Measurements from ENCODE around the gene ITPR2. TPM values are rescaled to one million over a fixed set of nuclear protein-coding genes. Genes with fewer than 3 reads are reported as not detected.

The ITPR2 gene
- total RNA-seq, 3 donors from 2014 or later, result 33.3 to 60.8 (median 54.0) TPM

DNA sequence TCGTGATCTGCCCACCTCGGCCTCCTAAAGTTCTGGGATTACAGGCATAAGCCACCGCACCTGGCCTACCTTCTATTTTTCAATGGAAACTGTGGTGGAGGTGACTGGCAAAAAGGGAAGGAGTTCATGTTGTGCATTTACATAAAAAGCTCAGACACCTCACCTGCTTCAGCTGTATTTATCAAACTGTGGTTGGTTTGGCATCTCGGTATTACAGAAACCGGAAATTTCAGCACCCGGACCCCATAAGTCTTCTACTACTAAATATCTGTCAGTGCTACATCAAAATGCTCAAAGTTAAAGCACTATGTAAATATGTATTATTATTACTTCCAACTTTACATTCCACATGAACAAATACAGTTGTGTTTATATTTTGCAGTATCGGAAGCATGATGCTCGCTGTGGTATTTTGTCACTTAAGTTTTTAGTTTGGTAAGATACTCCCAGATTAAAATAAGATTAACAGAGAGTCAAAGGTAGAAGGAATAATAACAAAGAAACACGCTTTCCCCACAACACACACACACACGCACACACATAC lies 95.4 kb downstream of the ITPR2 start:
- H3K4me3 ChIP-seq, result no peak overlapping the region
- DNase-seq, result no peak
- no peak for ATAC-seq
- H3K4me1 ChIP-seq (ENCODE audit: low read depth), result no peaks in the 10 kb centered on the region
- no peaks in the 10 kb centered on the region for H3K9me3 ChIP-seq
- no peaks in the 10 kb centered on the region for H3K36me3 ChIP-seq (ENCODE audit: low read depth)
- intact Hi-C loops (cut with DNase I, micrococcal nuclease), result no loop called here
- TF ChIP-seq, protein P1, sequence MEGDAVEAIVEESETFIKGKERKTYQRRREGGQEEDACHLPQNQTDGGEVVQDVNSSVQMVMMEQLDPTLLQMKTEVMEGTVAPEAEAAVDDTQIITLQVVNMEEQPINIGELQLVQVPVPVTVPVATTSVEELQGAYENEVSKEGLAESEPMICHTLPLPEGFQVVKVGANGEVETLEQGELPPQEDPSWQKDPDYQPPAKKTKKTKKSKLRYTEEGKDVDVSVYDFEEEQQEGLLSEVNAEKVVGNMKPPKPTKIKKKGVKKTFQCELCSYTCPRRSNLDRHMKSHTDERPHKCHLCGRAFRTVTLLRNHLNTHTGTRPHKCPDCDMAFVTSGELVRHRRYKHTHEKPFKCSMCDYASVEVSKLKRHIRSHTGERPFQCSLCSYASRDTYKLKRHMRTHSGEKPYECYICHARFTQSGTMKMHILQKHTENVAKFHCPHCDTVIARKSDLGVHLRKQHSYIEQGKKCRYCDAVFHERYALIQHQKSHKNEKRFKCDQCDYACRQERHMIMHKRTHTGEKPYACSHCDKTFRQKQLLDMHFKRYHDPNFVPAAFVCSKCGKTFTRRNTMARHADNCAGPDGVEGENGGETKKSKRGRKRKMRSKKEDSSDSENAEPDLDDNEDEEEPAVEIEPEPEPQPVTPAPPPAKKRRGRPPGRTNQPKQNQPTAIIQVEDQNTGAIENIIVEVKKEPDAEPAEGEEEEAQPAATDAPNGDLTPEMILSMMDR (IDR thresholded peaks at IDR 0.05), result no peak

GRCh38 chr12:26736563-26737486 lies 96.2 kb downstream of the ITPR2 start:
- Histone ChIP-seq H3K36me3 (ENCODE audit: low read depth) (no peaks in the 10 kb centered on the region), H3K9me3 (no peaks in the 10 kb centered on the region), H3K4me1 (ENCODE audit: low read depth) (no peaks in the 10 kb centered on the region), H3K4me3 (no peak overlapping the region)
- TF ChIP-seq, protein P1 (IDR thresholded peaks at IDR 0.05), result no peak
- DNase-seq, result no peak
- no peak for ATAC-seq
- intact Hi-C loops (cut with DNase I, micrococcal nuclease), result no loop called here

GRCh38 chr12:26735249-26735639 lies 97.8 kb downstream of the ITPR2 start:
- no peak for DNase-seq
- Histone ChIP-seq H3K9me3 (no peaks in the 10 kb centered on the region), H3K36me3 (ENCODE audit: low read depth) (no peaks in the 10 kb centered on the region), H3K4me1 (ENCODE audit: low read depth) (no peaks in the 10 kb centered on the region), H3K4me3 (no peak overlapping the region)
- intact Hi-C loops (cut with DNase I, micrococcal nuclease), result no loop called here
- no peak for ATAC-seq
- TF ChIP-seq, protein P1 (IDR thresholded peaks at IDR 0.05), result no peak

- ATAC-seq (no peak), DNase-seq (no peak)
- TF ChIP-seq, protein P1 (IDR thresholded peaks at IDR 0.05), result no peak
- H3K9me3 ChIP-seq, result no peaks in the 10 kb centered on the region
- H3K4me3 ChIP-seq, result no peak overlapping the region
- intact Hi-C loops (cut with DNase I, micrococcal nuclease), result no loop called here
- H3K4me1 ChIP-seq (ENCODE audit: low read depth), result no peaks in the 10 kb centered on the region
- no peaks in the 10 kb centered on the region for H3K36me3 ChIP-seq (ENCODE audit: low read depth)
Measured at GRCh38 chr12:26734510-26735248, 98.3 kb downstream of the ITPR2 start.

DNA sequence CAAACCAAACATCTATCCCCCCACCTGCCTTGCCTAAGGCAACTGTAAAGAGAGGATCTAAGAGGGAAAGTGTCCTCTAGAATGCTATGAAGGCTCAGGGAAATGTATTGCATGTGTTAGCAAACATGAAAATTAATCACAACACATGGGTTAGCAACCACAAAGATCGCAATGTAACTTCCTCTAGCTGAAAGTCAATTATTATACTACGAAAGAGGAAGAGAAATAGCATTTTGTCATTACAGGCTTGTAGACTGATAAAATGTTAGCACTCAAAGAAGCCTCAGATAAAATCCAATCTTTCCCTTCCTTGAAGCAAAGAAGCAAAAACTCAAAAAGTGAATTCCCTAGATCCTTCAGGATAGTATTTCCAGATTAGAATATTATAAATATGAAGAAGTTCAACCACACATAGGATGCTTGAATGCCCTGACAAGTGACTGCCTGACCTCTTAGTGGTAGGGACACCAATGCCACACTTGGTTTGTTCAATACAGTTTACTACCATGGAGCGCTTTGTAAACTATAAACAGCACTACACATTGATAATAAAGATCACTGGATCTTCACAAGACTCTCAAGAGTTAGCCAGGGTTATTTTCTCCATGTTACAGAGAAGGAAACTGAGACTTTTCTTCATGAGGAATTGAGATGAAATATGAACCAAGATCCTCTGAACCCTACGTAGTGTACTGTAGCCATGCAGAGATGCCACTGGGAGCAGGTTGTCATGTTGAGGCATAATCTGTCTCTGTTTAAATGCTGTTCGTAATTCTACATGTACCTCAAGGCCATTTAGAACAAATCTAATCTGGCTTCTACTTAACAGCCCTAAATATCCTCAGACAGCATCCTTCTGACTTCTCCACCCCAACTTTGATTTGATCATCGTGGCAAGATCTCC lies 100.7 kb downstream of the ITPR2 start:
- DNase-seq, result no peak
- Histone ChIP-seq H3K4me3 (no peak overlapping the region), H3K36me3 (ENCODE audit: low read depth) (no peaks in the 10 kb centered on the region), H3K9me3 (no peaks in the 10 kb centered on the region), H3K4me1 (ENCODE audit: low read depth) (no peaks in the 10 kb centered on the region)
- intact Hi-C loops (cut with DNase I, micrococcal nuclease), result no loop called here
- peak; percentile 71 for ATAC-seq
- TF ChIP-seq, protein P1 (IDR thresholded peaks at IDR 0.05), result no peak

All from mucosa of descending colon (tissue), 3 donors.